Right lobe of liver (tissue), 4 donors: ENCODE data around the gene PLCB2.

ENCODE experiments used
- POLR2A ChIP-seq: fragments of 450-650 bp; IDR thresholded peaks from one replicate; pipeline ENCODE4 v1.6.1; 2017; ENCODE audit warnings: antibody characterized with exemption, mild to moderate bottlenecking
- TF ChIP-seq, protein P1 (sequence below), 4 donors: fragments of 200-600 bp in 3 of 4; fragments of 450-650 bp in 1 of 4; IDR thresholded peaks; one replicate each; pipeline versions ENCODE4 v1.5.1 to v1.8.0; 2016 to 2022; ENCODE audit warnings: antibody characterized with exemption in 4 of 4, mild to moderate bottlenecking in 2 of 4
- donor health status: DM: no; HTN: no; CAD: no.
- donor health status: DM: no; HTN: no; CAD: no.
- donor health status: DM: no; HTN: yes; CAD: no.

DNA sequence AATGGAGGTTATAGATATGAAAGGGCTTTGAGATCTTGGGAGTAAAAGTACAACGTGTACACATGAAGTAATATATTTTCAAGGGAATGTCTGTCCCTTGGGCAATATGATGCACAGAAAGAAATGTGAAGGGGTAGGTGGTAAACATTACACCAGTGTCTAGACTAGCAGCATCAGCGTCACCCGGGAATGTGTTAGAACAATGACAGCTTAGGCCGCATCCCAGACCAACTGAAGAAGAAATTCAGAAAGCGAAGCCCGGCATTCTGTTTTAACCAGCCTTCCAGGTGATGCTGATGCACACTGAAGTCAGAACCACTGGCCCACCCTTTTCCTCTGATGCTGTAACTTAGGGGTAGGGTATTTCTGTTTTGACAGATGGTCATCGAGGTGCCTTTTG lies 22.1 kb upstream of the PLCB2 start:
- TF ChIP-seq, protein P1, sequence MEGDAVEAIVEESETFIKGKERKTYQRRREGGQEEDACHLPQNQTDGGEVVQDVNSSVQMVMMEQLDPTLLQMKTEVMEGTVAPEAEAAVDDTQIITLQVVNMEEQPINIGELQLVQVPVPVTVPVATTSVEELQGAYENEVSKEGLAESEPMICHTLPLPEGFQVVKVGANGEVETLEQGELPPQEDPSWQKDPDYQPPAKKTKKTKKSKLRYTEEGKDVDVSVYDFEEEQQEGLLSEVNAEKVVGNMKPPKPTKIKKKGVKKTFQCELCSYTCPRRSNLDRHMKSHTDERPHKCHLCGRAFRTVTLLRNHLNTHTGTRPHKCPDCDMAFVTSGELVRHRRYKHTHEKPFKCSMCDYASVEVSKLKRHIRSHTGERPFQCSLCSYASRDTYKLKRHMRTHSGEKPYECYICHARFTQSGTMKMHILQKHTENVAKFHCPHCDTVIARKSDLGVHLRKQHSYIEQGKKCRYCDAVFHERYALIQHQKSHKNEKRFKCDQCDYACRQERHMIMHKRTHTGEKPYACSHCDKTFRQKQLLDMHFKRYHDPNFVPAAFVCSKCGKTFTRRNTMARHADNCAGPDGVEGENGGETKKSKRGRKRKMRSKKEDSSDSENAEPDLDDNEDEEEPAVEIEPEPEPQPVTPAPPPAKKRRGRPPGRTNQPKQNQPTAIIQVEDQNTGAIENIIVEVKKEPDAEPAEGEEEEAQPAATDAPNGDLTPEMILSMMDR (IDR thresholded peaks at IDR 0.05): no peak
- no peak for TF ChIP-seq POLR2A
